ENCODE results near the gene WDFY3.

The WDFY3 gene

DNA sequence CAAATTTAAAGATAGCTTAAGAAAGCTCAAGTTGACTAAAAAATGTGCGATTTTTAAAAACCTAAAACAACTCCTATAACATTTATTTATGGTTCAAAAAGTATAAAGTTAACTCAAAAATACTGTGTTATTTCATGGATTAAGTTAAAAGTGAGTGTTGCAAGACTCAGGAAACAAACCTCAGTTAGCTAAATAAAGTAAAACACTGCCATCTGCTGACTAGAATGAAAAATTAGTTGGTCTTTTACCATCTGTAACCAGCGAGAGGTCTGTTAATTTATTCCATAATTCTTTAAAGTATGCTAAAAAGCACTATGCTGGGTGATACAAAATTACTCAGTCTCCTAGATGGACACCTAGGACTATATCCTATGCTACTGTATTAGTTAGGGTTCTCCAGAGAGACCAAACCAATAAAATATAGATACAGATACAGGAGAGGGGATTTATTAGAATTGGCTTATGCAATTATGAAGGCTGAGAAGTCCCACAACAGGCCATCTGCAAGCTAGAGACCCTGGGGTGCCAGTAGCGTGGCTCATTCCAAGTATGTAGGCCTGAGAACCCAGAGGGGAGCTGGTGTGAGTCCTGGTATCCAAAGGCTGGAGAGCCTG, 4.9 kb upstream of the WDFY3 start:
- TF ChIP-seq, protein P1, sequence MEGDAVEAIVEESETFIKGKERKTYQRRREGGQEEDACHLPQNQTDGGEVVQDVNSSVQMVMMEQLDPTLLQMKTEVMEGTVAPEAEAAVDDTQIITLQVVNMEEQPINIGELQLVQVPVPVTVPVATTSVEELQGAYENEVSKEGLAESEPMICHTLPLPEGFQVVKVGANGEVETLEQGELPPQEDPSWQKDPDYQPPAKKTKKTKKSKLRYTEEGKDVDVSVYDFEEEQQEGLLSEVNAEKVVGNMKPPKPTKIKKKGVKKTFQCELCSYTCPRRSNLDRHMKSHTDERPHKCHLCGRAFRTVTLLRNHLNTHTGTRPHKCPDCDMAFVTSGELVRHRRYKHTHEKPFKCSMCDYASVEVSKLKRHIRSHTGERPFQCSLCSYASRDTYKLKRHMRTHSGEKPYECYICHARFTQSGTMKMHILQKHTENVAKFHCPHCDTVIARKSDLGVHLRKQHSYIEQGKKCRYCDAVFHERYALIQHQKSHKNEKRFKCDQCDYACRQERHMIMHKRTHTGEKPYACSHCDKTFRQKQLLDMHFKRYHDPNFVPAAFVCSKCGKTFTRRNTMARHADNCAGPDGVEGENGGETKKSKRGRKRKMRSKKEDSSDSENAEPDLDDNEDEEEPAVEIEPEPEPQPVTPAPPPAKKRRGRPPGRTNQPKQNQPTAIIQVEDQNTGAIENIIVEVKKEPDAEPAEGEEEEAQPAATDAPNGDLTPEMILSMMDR (IDR thresholded peaks at IDR 0.05; ENCODE audit: low read depth, low read length), result peak; percentile 74
- TF ChIP-seq EZH2phosphoT487 (IDR thresholded peaks at IDR 0.05; ENCODE audit: low read depth), result no peak
- H4K20me1 ChIP-seq (ENCODE audit: insufficient read depth, low read length), result no peaks in the 10 kb centered on the region
- H3K27ac ChIP-seq (ENCODE audit: low read length), result no peak overlapping the region
- H3K36me3 ChIP-seq (replicated peaks; ENCODE audit: low read depth, low read length), result no peaks in the 10 kb centered on the region
- peaks cover 11% of the 10 kb centered on the region; the same call in 1 of the 2 replicates for H3K4me1 ChIP-seq (ENCODE audit: low read length)
- no peak overlapping the region for H3K9ac ChIP-seq (ENCODE audit: low read length)
- no peak overlapping the region for H3K4me2 ChIP-seq (ENCODE audit: low read length)
- H3K9me3 ChIP-seq (ENCODE audit: insufficient read depth, low read length), result no peaks in the 10 kb centered on the region
- H3K79me2 ChIP-seq (ENCODE audit: low read length), result no peaks in the 10 kb centered on the region
- no peaks in the 10 kb centered on the region for H3K27me3 ChIP-seq (ENCODE audit: low read depth, low read length)
- H3K4me3 ChIP-seq (ENCODE audit: low read length), result no peak overlapping the region
- H2AFZ ChIP-seq (ENCODE audit: low read depth, low read length), result no peak overlapping the region

DNA sequence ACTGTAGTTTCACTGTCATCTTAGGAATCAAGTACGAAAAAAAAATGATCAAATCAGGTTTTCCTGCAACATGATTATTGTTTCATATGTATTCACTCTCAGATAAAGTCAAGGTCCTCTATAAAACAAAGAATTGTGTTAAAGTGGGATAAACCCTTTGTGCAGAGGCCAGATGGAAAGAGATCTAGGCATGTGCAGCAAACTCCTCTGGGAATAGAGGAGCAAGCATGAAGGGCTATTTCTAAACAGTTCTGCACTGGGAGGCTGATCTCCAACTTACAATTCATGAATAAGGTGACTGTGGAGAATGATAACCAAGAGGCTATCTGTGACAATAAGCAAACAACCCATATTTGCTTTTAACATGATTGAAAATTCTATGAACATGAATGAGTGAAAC, 2.4 kb upstream of the WDFY3 start:
- Histone ChIP-seq H3K9ac (ENCODE audit: low read length) (no peak overlapping the region), H3K79me2 (ENCODE audit: low read length) (no peaks in the 10 kb centered on the region), H4K20me1 (ENCODE audit: insufficient read depth, low read length) (no peaks in the 10 kb centered on the region), H3K36me3 (replicated peaks; ENCODE audit: low read depth, low read length) (no peaks in the 10 kb centered on the region), H3K4me1 (ENCODE audit: low read length) (peaks cover 11% of the 10 kb centered on the region; the same call in 1 of the 2 replicates), H3K27me3 (ENCODE audit: low read depth, low read length) (no peaks in the 10 kb centered on the region), H2AFZ (ENCODE audit: low read depth, low read length) (no peak overlapping the region), H3K4me2 (ENCODE audit: low read length) (no peak overlapping the region), H3K4me3 (ENCODE audit: low read length) (no peak overlapping the region), H3K9me3 (ENCODE audit: insufficient read depth, low read length) (no peaks in the 10 kb centered on the region), H3K27ac (ENCODE audit: low read length) (no peak overlapping the region)
- TF ChIP-seq, protein P1 (IDR thresholded peaks at IDR 0.05; ENCODE audit: low read depth, low read length), result no peak
- TF ChIP-seq EZH2phosphoT487 (IDR thresholded peaks at IDR 0.05; ENCODE audit: low read depth), result no peak

DNA sequence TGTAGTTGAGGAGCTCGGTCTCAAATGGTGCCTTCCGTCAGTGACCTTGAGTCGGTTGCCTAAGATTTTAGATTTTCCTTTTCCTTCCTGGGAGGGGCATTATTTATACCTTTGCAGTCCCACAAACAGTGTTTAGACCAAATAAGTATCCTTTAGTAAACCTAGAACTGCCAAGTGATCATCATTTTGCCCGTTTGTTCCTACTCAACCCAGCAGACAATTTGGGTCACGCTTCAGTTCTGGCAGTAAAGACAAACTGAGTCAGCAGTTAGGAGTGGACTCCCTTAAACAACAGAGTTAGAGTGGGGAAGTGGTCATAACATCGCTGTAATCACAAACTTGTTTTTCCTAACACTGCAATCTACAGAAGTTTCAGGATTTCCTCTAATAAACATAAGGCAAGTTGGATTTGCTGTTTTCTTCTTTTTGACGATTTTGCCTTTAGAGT, 777 bp upstream of the WDFY3 start:
- TF ChIP-seq EZH2phosphoT487 (IDR thresholded peaks at IDR 0.05; ENCODE audit: low read depth), result no peak
- peaks cover 11% of the 10 kb centered on the region; the same call in 1 of the 2 replicates for H3K4me1 ChIP-seq (ENCODE audit: low read length)
- H3K79me2 ChIP-seq (ENCODE audit: low read length), result no peaks in the 10 kb centered on the region
- no peak overlapping the region for H3K27ac ChIP-seq (ENCODE audit: low read length)
- no peaks in the 10 kb centered on the region for H3K36me3 ChIP-seq (replicated peaks; ENCODE audit: low read depth, low read length)
- H3K4me2 ChIP-seq (ENCODE audit: low read length), result no peak overlapping the region
- no peak overlapping the region for H3K4me3 ChIP-seq (ENCODE audit: low read length)
- no peaks in the 10 kb centered on the region for H3K27me3 ChIP-seq (ENCODE audit: low read depth, low read length)
- no peak overlapping the region for H2AFZ ChIP-seq (ENCODE audit: low read depth, low read length)
- H4K20me1 ChIP-seq (ENCODE audit: insufficient read depth, low read length), result no peaks in the 10 kb centered on the region
- H3K9ac ChIP-seq (ENCODE audit: low read length), result no peak overlapping the region
- H3K9me3 ChIP-seq (ENCODE audit: insufficient read depth, low read length), result no peaks in the 10 kb centered on the region

DNA sequence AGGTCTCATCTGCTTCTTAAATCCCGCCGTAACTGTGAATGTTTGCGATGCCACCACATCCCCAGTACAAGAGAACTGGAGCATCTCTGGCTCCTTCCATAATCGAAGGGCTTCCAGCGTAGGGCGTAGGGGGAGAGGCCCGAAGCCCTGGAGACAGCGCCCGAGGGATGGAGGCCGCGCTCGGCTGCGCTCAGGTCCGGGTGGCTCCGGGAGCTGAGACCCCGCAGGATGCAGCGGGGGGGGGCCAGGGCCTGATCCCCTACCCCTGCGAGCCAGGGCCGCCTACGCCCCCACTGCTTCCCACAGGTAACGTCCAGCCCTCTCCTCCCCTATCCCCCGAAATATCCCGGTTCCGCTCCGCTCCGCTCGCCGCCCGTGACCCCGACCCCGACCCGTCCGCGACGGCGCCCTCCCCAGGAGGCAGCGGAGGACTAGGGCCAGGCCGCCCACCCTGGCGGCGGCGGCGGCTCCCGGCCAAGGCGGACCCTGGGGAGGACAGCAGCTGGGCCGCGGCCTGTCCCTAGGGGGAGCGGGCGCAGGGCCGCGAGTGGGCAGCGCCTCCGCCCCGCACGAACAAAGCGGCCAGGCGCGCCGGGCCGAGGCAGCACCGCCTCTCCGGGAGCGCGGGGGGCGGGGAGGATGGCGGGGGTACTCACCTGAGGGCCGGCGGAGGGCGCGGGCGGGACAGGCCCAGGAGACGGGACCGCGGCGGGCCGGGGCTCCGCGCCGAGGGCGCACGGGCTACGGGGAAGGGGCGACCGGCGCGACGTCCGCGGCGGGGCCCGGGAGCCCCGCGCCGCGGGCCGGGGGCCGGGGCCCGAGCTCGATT, 723 bp downstream of the WDFY3 start:
- H3K9me3 ChIP-seq (ENCODE audit: insufficient read depth, low read length), result no peaks in the 10 kb centered on the region
- no peak overlapping the region for H3K9ac ChIP-seq (ENCODE audit: low read length)
- H3K27ac ChIP-seq (ENCODE audit: low read length), result no peak overlapping the region
- no peak overlapping the region for H3K4me3 ChIP-seq (ENCODE audit: low read length)
- H3K36me3 ChIP-seq (replicated peaks; ENCODE audit: low read depth, low read length), result no peaks in the 10 kb centered on the region
- no peak overlapping the region for H3K4me2 ChIP-seq (ENCODE audit: low read length)
- H2AFZ ChIP-seq (ENCODE audit: low read depth, low read length), result no peak overlapping the region
- peaks cover 6% of the 10 kb centered on the region; the same call in 1 of the 2 replicates for H3K4me1 ChIP-seq (ENCODE audit: low read length)
- TF ChIP-seq, protein P1 (IDR thresholded peaks at IDR 0.05; ENCODE audit: low read depth, low read length), result no peak
- TF ChIP-seq EZH2phosphoT487 (IDR thresholded peaks at IDR 0.05; ENCODE audit: low read depth), result no peak
- no peaks in the 10 kb centered on the region for H4K20me1 ChIP-seq (ENCODE audit: insufficient read depth, low read length)
- H3K79me2 ChIP-seq (ENCODE audit: low read length), result no peaks in the 10 kb centered on the region
- H3K27me3 ChIP-seq (ENCODE audit: low read depth, low read length), result no peaks in the 10 kb centered on the region

Measured in OCI-LY3 (cell line).